ENCODE measurements around the gene BMAL2.
A peak's percentile ranks its signal among the peaks of the same experiment; 100 is the strongest.

Gene BMAL2

GRCh38 chr12:27299102-27299501 lies 33.5 kb upstream of the BMAL2 start:
- Histone ChIP-seq H3K27me3 (replicated peaks; ENCODE audit: control insufficient read depth, insufficient read depth, low read length) (no peaks in the 10 kb centered on the region), H3K4me3 (replicated peaks; ENCODE audit: low read depth, low read length) (no peak overlapping the region), H3K36me3 (ENCODE audit: control insufficient read depth, insufficient read depth, low read length) (peaks cover 13% of the 10 kb centered on the region)
- DNase-seq (ENCODE audit: extremely low read depth, insufficient read length), result no peak
- no peak for TF ChIP-seq CTCF (IDR thresholded peaks at IDR 0.05; ENCODE audit: insufficient read depth, low read length, poor library complexity, severe bottlenecking)

- Histone ChIP-seq H3K27me3 (replicated peaks; ENCODE audit: control insufficient read depth, insufficient read depth, low read length) (no peaks in the 10 kb centered on the region), H3K36me3 (ENCODE audit: control insufficient read depth, insufficient read depth, low read length) (peaks cover 11% of the 10 kb centered on the region), H3K4me3 (replicated peaks; ENCODE audit: low read depth, low read length) (no peak overlapping the region)
- DNase-seq (ENCODE audit: extremely low read depth, insufficient read length), result no peak
- no peak for TF ChIP-seq CTCF (IDR thresholded peaks at IDR 0.05; ENCODE audit: insufficient read depth, low read length, poor library complexity, severe bottlenecking)
These were observed 32.4 kb upstream of the BMAL2 start for GRCh38 chr12:27300226-27300625.

GRCh38 chr12:27303139-27304111 lies 29.2 kb upstream of the BMAL2 start:
- TF ChIP-seq CTCF (IDR thresholded peaks at IDR 0.05; ENCODE audit: insufficient read depth, low read length, poor library complexity, severe bottlenecking), result no peak
- DNase-seq (ENCODE audit: extremely low read depth, insufficient read length), result no peak
- Histone ChIP-seq H3K27me3 (replicated peaks; ENCODE audit: control insufficient read depth, insufficient read depth, low read length) (no peaks in the 10 kb centered on the region), H3K36me3 (ENCODE audit: control insufficient read depth, insufficient read depth, low read length) (peaks cover 7% of the 10 kb centered on the region), H3K4me3 (replicated peaks; ENCODE audit: low read depth, low read length) (no peak overlapping the region)

- H3K4me3 ChIP-seq (replicated peaks; ENCODE audit: low read depth, low read length), result no peak overlapping the region
- H3K27me3 ChIP-seq (replicated peaks; ENCODE audit: control insufficient read depth, insufficient read depth, low read length), result no peaks in the 10 kb centered on the region
- TF ChIP-seq CTCF (IDR thresholded peaks at IDR 0.05; ENCODE audit: insufficient read depth, low read length, poor library complexity, severe bottlenecking), result no peak
- peaks cover 5% of the 10 kb centered on the region for H3K36me3 ChIP-seq (ENCODE audit: control insufficient read depth, insufficient read depth, low read length)
- DNase-seq (ENCODE audit: extremely low read depth, insufficient read length), result no peak
These were observed 27.8 kb upstream of the BMAL2 start for GRCh38 chr12:27304856-27305255.

- peaks cover 3% of the 10 kb centered on the region for H3K36me3 ChIP-seq (ENCODE audit: control insufficient read depth, insufficient read depth, low read length)
- peak; percentile 25 for TF ChIP-seq CTCF (IDR thresholded peaks at IDR 0.05; ENCODE audit: insufficient read depth, low read length, poor library complexity, severe bottlenecking)
These were observed 26.8 kb upstream of the BMAL2 start for GRCh38 chr12:27305673-27306456.

More at GRCh38 chr12:27305673-27306456, 26.8 kb upstream of the BMAL2 start:
- Histone ChIP-seq H3K27me3 (replicated peaks; ENCODE audit: control insufficient read depth, insufficient read depth, low read length) (no peaks in the 10 kb centered on the region), H3K4me3 (replicated peaks; ENCODE audit: low read depth, low read length) (no peak overlapping the region)
- DNase-seq (ENCODE audit: extremely low read depth, insufficient read length), result no peak

Measured in GM06990 (cell line).